Trophoblast cell (in vitro differentiated cells and primary cell): ENCODE results near the gene SYT1.

Source experiments
- DNase-seq, 2 donors: peaks; one replicate each; pipeline ENCODE4 v3.0.0-alpha.2; 2016
- H2AFZ ChIP-seq: 2 replicates; pipeline ENCODE4 v1.6.1; 2013; ENCODE audit warnings: low read length, moderate library complexity, mild to moderate bottlenecking; ENCODE audit not compliant: insufficient read depth, poor library complexity
- H2AK5ac ChIP-seq: 2 replicates; pipeline ENCODE4 v1.6.1; 2013; ENCODE audit warnings: mild to moderate bottlenecking, low read length
- H2BK120ac ChIP-seq: 2 replicates; pipeline ENCODE4 v1.6.1; 2013; ENCODE audit warnings: low read length, mild to moderate bottlenecking, moderate library complexity; ENCODE audit not compliant: insufficient read depth, poor library complexity
- H2BK12ac ChIP-seq: 2 replicates; pipeline ENCODE4 v1.6.1; 2013; ENCODE audit warnings: mild to moderate bottlenecking, low read length, moderate library complexity
- H2BK5ac ChIP-seq: 2 replicates; pipeline ENCODE4 v1.6.1; 2013; ENCODE audit warnings: low read length, low read depth, moderate library complexity, mild to moderate bottlenecking; ENCODE audit not compliant: poor library complexity
- H3K14ac ChIP-seq: 2 replicates; pipeline ENCODE4 v1.6.1; 2013; ENCODE audit warnings: mild to moderate bottlenecking, low read length
- H3K18ac ChIP-seq: 2 replicates; pipeline ENCODE4 v1.6.1; 2013; ENCODE audit warnings: mild to moderate bottlenecking, low read length
- H3K23ac ChIP-seq: 2 replicates; pipeline ENCODE4 v1.6.1; 2013; ENCODE audit warnings: low read length
- H3K27ac ChIP-seq: 2 replicates; pipeline ENCODE4 v1.5.1; 2013; ENCODE audit warnings: low read depth, mild to moderate bottlenecking, inconsistent platforms, low read length, moderate library complexity
- H3K27me3 ChIP-seq: 2 replicates; pipeline ENCODE4 v1.6.1; 2013; ENCODE audit warnings: inconsistent platforms, mild to moderate bottlenecking, low read length, moderate library complexity; ENCODE audit not compliant: insufficient read depth
- H3K36me3 ChIP-seq, 2 experiments: 1 replicate in 1 of 2; 2 replicates in 1 of 2; pipeline ENCODE4 v1.6.1; 2013; ENCODE audit warnings: low read length in 2 of 2, mild to moderate bottlenecking in 2 of 2, moderate library complexity in 1 of 2; ENCODE audit not compliant: insufficient read depth in 2 of 2, control insufficient read depth in 1 of 2
- H3K4ac ChIP-seq: 2 replicates; pipeline ENCODE4 v1.6.1; 2013; ENCODE audit warnings: low read depth, mild to moderate bottlenecking, low read length, moderate library complexity
- H3K4me1 ChIP-seq, 2 experiments: 1 replicate in 1 of 2; 2 replicates in 1 of 2; pipeline ENCODE4 v1.6.1; 2013; ENCODE audit warnings: low read length in 2 of 2, mild to moderate bottlenecking in 2 of 2, moderate library complexity in 1 of 2; ENCODE audit not compliant: insufficient read depth in 2 of 2, control insufficient read depth in 1 of 2
- H3K4me2 ChIP-seq: 2 replicates; pipeline ENCODE4 v1.6.1; 2013; ENCODE audit warnings: inconsistent platforms, mild to moderate bottlenecking, low read length, moderate library complexity
- H3K4me3 ChIP-seq: 2 replicates; pipeline ENCODE4 v1.5.1; 2013; ENCODE audit warnings: mild to moderate bottlenecking, low read depth, low read length, inconsistent platforms
- H3K79me1 ChIP-seq: one replicate; pipeline ENCODE4 v1.6.1; 2013; ENCODE audit warnings: low read length
- H3K79me2 ChIP-seq: 2 replicates; pipeline ENCODE4 v1.6.1; 2013; ENCODE audit warnings: low read length, mild to moderate bottlenecking; ENCODE audit not compliant: control insufficient read depth, insufficient read depth, poor library complexity
- H3K9ac ChIP-seq: 2 replicates; pipeline ENCODE4 v1.6.1; 2013; ENCODE audit warnings: mild to moderate bottlenecking, low read length
- H3K9me3 ChIP-seq: 2 replicates; pipeline ENCODE4 v1.6.1; 2013; ENCODE audit warnings: low read depth, mild to moderate bottlenecking, control low read depth, inconsistent platforms, low read length; ENCODE audit not compliant: insufficient read depth
- H4K12ac ChIP-seq: 2 replicates; pipeline ENCODE4 v1.6.1; 2013; ENCODE audit warnings: low read depth, mild to moderate bottlenecking, low read length, moderate library complexity
- H4K8ac ChIP-seq: 2 replicates; pipeline ENCODE4 v1.6.1; 2013; ENCODE audit warnings: low read depth, mild to moderate bottlenecking, low read length, moderate library complexity
- H4K91ac ChIP-seq: one replicate; pipeline ENCODE4 v1.6.1; 2013; ENCODE audit warnings: low read depth, mild to moderate bottlenecking, low read length, moderate library complexity
- WGBS: extraction: QIAGEN DNeasy Blood & Tissue Kit; methylation state at CpG from one replicate; pipeline ENCODE4 v1.1.7; 2013; ENCODE audit warnings: missing lambda C conversion rate; ENCODE audit not compliant: insufficient read length, insufficient coverage; ENCODE audit errors: extremely low coverage; 5-methylcytosine and 5-hydroxymethylcytosine counted together

Gene SYT1

GRCh38 chr12:79367032-79367589 lies 502.5 kb downstream of the SYT1 start:
- H3K9me3 ChIP-seq, result no peaks in the 10 kb centered on the region
- H3K4me3 ChIP-seq, result no peak overlapping the region
- no peaks in the 10 kb centered on the region for H3K79me1 ChIP-seq
- no peak overlapping the region for H2BK120ac ChIP-seq
- no peak overlapping the region for H2AK5ac ChIP-seq
- no peak overlapping the region for H2AFZ ChIP-seq
- no peak overlapping the region for H2BK12ac ChIP-seq
- peak; percentile 10 to 70 for DNase-seq
- H3K4ac ChIP-seq, result no peak overlapping the region
- H3K4me2 ChIP-seq, result no peak overlapping the region
- H3K79me2 ChIP-seq, result no peaks in the 10 kb centered on the region
- WGBS, result no CpG with 5 or more reads among the region's 3 CpGs
- H3K36me3 ChIP-seq, result no peaks in the 10 kb centered on the region
- H4K91ac ChIP-seq, result no peak overlapping the region
- H3K23ac ChIP-seq, result no peak overlapping the region
- no peak overlapping the region for H3K18ac ChIP-seq
- H3K27ac ChIP-seq, result no peak overlapping the region
- no peaks in the 10 kb centered on the region for H3K27me3 ChIP-seq
- no peak overlapping the region for H4K8ac ChIP-seq
- no peak overlapping the region for H3K9ac ChIP-seq
- H2BK5ac ChIP-seq, result no peak overlapping the region
- no peak overlapping the region for H4K12ac ChIP-seq
- no peak overlapping the region for H3K14ac ChIP-seq
- no peaks in the 10 kb centered on the region for H3K4me1 ChIP-seq

- Histone ChIP-seq H3K23ac (no peak overlapping the region), H4K8ac (no peak overlapping the region), H3K4ac (no peak overlapping the region), H4K12ac (no peak overlapping the region), H3K79me2 (no peaks in the 10 kb centered on the region), H3K14ac (no peak overlapping the region), H3K4me2 (no peak overlapping the region), H2AK5ac (no peak overlapping the region), H2BK12ac (no peak overlapping the region), H3K9ac (no peak overlapping the region), H2BK5ac (no peak overlapping the region), H3K27me3 (no peaks in the 10 kb centered on the region), H3K9me3 (no peaks in the 10 kb centered on the region), H2AFZ (no peak overlapping the region), H4K91ac (no peak overlapping the region), H3K4me3 (no peak overlapping the region), H3K18ac (no peak overlapping the region), H3K36me3 (no peaks in the 10 kb centered on the region), H2BK120ac (no peak overlapping the region), H3K79me1 (no peaks in the 10 kb centered on the region), H3K4me1 (no peaks in the 10 kb centered on the region), H3K27ac (no peak overlapping the region)
- no CpG with 5 or more reads among the region's 2 CpGs for WGBS
- DNase-seq, result no peak
Observed at GRCh38 chr12:79370021-79370420, 505.4 kb downstream of the SYT1 start.

- no peaks in the 10 kb centered on the region for H3K36me3 ChIP-seq
- no peak overlapping the region for H3K18ac ChIP-seq
- no peak overlapping the region for H2BK12ac ChIP-seq
- H2AFZ ChIP-seq, result no peak overlapping the region
- no peak overlapping the region for H3K4ac ChIP-seq
- H4K12ac ChIP-seq, result no peak overlapping the region
- no peak overlapping the region for H4K91ac ChIP-seq
- no peak overlapping the region for H3K27ac ChIP-seq
- no peak overlapping the region for H3K4me2 ChIP-seq
- no peak overlapping the region for H3K9ac ChIP-seq
- H3K4me3 ChIP-seq, result no peak overlapping the region
- H3K79me1 ChIP-seq, result no peaks in the 10 kb centered on the region
- H2BK120ac ChIP-seq, result no peak overlapping the region
- WGBS, result no CpG with 5 or more reads among the region's 2 CpGs
- no peak overlapping the region for H2BK5ac ChIP-seq
- no peak overlapping the region for H3K23ac ChIP-seq
- no peaks in the 10 kb centered on the region for H3K9me3 ChIP-seq
- DNase-seq, result no peak
- H3K27me3 ChIP-seq, result no peaks in the 10 kb centered on the region
- H3K79me2 ChIP-seq, result no peaks in the 10 kb centered on the region
- H3K14ac ChIP-seq, result no peak overlapping the region
- H3K4me1 ChIP-seq, result no peaks in the 10 kb centered on the region
- H4K8ac ChIP-seq, result no peak overlapping the region
- no peak overlapping the region for H2AK5ac ChIP-seq
Observed at GRCh38 chr12:79371226-79371625, 506.7 kb downstream of the SYT1 start.

- Histone ChIP-seq H2BK12ac (no peak overlapping the region), H3K4me3 (no peak overlapping the region), H3K9ac (no peak overlapping the region), H3K27me3 (no peaks in the 10 kb centered on the region), H3K14ac (no peak overlapping the region), H3K9me3 (no peaks in the 10 kb centered on the region), H3K4me2 (no peak overlapping the region), H2BK120ac (no peak overlapping the region), H3K4me1 (no peaks in the 10 kb centered on the region), H2BK5ac (no peak overlapping the region), H3K18ac (no peak overlapping the region), H2AFZ (no peak overlapping the region), H4K8ac (no peak overlapping the region), H3K79me2 (no peaks in the 10 kb centered on the region), H3K27ac (no peak overlapping the region), H3K79me1 (no peaks in the 10 kb centered on the region), H3K23ac (no peak overlapping the region), H3K36me3 (no peaks in the 10 kb centered on the region), H4K12ac (no peak overlapping the region), H4K91ac (no peak overlapping the region), H3K4ac (no peak overlapping the region), H2AK5ac (no peak overlapping the region)
- no CpG with 5 or more reads among the region's 5 CpGs for WGBS
- DNase-seq, result peak; percentile 11 to 60
Observed at GRCh38 chr12:79373896-79374499, 509.4 kb downstream of the SYT1 start.
